Measurements from ENCODE around the gene C17orf67. TPM values are rescaled to one million over a fixed set of nuclear protein-coding genes. Genes with fewer than 3 reads are reported as not detected.
A peak's percentile ranks its signal among the peaks of the same experiment; 100 is the strongest.

Gene C17orf67
- polyA plus RNA-seq, 1 donor from 2014 or later = 0.15 TPM

DNA sequence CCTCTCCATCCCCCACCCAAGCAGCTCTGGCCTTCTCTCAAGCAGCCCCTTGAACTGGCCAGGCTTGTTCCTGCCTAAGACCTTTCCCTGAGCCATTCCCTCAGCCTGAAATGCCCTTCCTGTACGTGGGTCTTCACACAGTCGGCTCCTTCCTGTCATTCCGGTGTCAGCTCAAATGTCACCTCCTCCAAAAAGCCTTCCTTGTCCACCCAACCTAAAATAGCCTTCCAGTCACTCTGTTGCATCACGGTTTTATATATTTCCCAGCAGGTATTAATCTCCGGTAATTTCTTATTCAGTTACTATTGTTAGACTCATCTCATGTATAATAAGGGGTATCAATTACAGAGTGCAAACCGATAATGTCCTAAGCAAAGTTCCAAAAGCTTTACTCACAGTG is 51.8 kb downstream of the C17orf67 start:
- H3K27ac ChIP-seq (ENCODE audit: low read length) = no peak overlapping the region
- H3K4me2 ChIP-seq (ENCODE audit: low read length) = no peak overlapping the region
- H3K4me3 ChIP-seq (ENCODE audit: low read length) = no peak overlapping the region
- H3K36me3 ChIP-seq (ENCODE audit: insufficient read depth, low read length) = no peaks in the 10 kb centered on the region
- H3K9me2 ChIP-seq (ENCODE audit: insufficient read depth, low read length) = no peaks in the 10 kb centered on the region
- H3F3A ChIP-seq (ENCODE audit: insufficient read depth, low read length, poor library complexity, severe bottlenecking) = no peaks in the 10 kb centered on the region
- no peak overlapping the region for H3K9ac ChIP-seq (ENCODE audit: low read length)
- H2AFZ ChIP-seq (ENCODE audit: low read depth, low read length) = no peak overlapping the region
- H3K27me3 ChIP-seq (ENCODE audit: insufficient read depth, low read depth, low read length) = peaks cover 3% of the 10 kb centered on the region
- H3K79me2 ChIP-seq (replicated peaks; ENCODE audit: insufficient read depth, low read length) = no peaks in the 10 kb centered on the region
- H3K9me3 ChIP-seq (ENCODE audit: low read length) = no peaks in the 10 kb centered on the region
- TF ChIP-seq POLR2AphosphoS5 (IDR thresholded peaks at IDR 0.05) (no peak), RAD21 (conservative IDR thresholded peaks at IDR 0.05) (no peak), SMC3 (conservative IDR thresholded peaks at IDR 0.05; ENCODE audit: poor library complexity) (no peak), TAF1 (IDR thresholded peaks at IDR 0.05; ENCODE audit: low read depth) (no peak), EZH2 (IDR thresholded peaks at IDR 0.05; ENCODE audit: borderline replicate concordance, insufficient read depth, low read length, poor library complexity, severe bottlenecking) (no peak), MXI1 (conservative IDR thresholded peaks at IDR 0.05; ENCODE audit: poor library complexity, severe bottlenecking) (no peak), EP300 (conservative IDR thresholded peaks at IDR 0.05; ENCODE audit: poor library complexity, severe bottlenecking) (no peak)
- TF ChIP-seq, protein P1, sequence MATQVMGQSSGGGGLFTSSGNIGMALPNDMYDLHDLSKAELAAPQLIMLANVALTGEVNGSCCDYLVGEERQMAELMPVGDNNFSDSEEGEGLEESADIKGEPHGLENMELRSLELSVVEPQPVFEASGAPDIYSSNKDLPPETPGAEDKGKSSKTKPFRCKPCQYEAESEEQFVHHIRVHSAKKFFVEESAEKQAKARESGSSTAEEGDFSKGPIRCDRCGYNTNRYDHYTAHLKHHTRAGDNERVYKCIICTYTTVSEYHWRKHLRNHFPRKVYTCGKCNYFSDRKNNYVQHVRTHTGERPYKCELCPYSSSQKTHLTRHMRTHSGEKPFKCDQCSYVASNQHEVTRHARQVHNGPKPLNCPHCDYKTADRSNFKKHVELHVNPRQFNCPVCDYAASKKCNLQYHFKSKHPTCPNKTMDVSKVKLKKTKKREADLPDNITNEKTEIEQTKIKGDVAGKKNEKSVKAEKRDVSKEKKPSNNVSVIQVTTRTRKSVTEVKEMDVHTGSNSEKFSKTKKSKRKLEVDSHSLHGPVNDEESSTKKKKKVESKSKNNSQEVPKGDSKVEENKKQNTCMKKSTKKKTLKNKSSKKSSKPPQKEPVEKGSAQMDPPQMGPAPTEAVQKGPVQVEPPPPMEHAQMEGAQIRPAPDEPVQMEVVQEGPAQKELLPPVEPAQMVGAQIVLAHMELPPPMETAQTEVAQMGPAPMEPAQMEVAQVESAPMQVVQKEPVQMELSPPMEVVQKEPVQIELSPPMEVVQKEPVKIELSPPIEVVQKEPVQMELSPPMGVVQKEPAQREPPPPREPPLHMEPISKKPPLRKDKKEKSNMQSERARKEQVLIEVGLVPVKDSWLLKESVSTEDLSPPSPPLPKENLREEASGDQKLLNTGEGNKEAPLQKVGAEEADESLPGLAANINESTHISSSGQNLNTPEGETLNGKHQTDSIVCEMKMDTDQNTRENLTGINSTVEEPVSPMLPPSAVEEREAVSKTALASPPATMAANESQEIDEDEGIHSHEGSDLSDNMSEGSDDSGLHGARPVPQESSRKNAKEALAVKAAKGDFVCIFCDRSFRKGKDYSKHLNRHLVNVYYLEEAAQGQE (IDR thresholded peaks at IDR 0.05; ENCODE audit: borderline replicate concordance) = no peak
- TF ChIP-seq, protein P2, sequence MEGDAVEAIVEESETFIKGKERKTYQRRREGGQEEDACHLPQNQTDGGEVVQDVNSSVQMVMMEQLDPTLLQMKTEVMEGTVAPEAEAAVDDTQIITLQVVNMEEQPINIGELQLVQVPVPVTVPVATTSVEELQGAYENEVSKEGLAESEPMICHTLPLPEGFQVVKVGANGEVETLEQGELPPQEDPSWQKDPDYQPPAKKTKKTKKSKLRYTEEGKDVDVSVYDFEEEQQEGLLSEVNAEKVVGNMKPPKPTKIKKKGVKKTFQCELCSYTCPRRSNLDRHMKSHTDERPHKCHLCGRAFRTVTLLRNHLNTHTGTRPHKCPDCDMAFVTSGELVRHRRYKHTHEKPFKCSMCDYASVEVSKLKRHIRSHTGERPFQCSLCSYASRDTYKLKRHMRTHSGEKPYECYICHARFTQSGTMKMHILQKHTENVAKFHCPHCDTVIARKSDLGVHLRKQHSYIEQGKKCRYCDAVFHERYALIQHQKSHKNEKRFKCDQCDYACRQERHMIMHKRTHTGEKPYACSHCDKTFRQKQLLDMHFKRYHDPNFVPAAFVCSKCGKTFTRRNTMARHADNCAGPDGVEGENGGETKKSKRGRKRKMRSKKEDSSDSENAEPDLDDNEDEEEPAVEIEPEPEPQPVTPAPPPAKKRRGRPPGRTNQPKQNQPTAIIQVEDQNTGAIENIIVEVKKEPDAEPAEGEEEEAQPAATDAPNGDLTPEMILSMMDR (IDR thresholded peaks at IDR 0.05; ENCODE audit: poor library complexity, severe bottlenecking) = no peak
- H4K20me1 ChIP-seq (ENCODE audit: insufficient read depth) = no peaks in the 10 kb centered on the region

DNA sequence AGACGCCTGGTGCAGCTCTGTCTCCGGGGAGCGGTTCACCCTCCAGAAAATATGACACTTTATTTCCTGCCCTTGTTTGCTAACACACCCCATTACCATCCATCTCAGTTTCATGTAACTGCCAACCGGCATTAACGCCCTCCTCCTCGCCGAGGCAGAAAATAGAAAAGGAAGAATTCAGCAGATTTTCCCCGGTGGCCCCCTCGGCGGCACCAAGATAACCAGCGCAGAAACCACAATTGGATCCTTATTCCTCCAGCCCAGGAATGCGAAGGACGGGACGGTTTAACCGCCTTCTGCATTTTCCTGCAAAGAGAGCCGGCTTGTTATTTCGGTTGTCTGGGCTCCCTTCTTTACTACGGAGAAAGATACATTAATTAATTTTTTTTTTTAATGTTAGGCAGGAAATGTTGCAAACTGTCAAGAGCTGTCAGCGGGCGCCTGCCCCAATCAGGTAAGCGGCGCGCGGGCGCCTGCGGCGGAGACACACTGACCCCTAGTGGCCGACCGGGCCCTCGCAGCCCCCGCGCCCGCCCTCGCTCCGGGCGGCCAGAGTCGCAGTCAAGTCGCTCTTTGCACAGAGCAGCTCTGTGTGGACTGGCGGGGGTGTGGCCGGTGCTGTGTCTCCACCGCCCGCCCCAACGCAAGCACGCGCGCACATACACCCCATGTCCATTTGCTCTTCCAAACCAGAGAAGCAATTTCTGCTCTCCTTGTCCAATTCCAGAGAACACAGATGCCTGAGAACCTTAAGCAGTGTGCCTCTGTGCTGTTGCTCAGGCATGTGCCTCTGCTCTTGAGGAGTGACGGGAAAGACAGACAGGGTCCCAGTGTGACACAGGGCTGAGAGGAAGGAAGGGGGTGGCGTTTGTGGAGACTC is 53.6 kb downstream of the C17orf67 start:
- TF ChIP-seq TAF1 (IDR thresholded peaks at IDR 0.05; ENCODE audit: low read depth) (no peak), SMC3 (conservative IDR thresholded peaks at IDR 0.05; ENCODE audit: poor library complexity) (peak; percentile 76), MXI1 (conservative IDR thresholded peaks at IDR 0.05; ENCODE audit: poor library complexity, severe bottlenecking) (peak; percentile 35), RAD21 (conservative IDR thresholded peaks at IDR 0.05) (peak; percentile 86), EZH2 (IDR thresholded peaks at IDR 0.05; ENCODE audit: borderline replicate concordance, insufficient read depth, low read length, poor library complexity, severe bottlenecking) (no peak), EP300 (conservative IDR thresholded peaks at IDR 0.05; ENCODE audit: poor library complexity, severe bottlenecking) (peak; percentile 34), POLR2AphosphoS5 (IDR thresholded peaks at IDR 0.05) (no peak)
- TF ChIP-seq, protein P1 (IDR thresholded peaks at IDR 0.05; ENCODE audit: borderline replicate concordance) = peak; percentile 26
- TF ChIP-seq, protein P2 (IDR thresholded peaks at IDR 0.05; ENCODE audit: poor library complexity, severe bottlenecking) = peak; percentile 97
- peak overlapping the region; percentile 88 for H3K4me2 ChIP-seq (ENCODE audit: low read length)
- no peaks in the 10 kb centered on the region for H3F3A ChIP-seq (ENCODE audit: insufficient read depth, low read length, poor library complexity, severe bottlenecking)
- no peak overlapping the region for H3K27ac ChIP-seq (ENCODE audit: low read length)
- H3K9ac ChIP-seq (ENCODE audit: low read length) = peak overlapping the region; percentile 41
- no peaks in the 10 kb centered on the region for H4K20me1 ChIP-seq (ENCODE audit: insufficient read depth)
- no peaks in the 10 kb centered on the region for H3K79me2 ChIP-seq (replicated peaks; ENCODE audit: insufficient read depth, low read length)
- no peaks in the 10 kb centered on the region for H3K9me3 ChIP-seq (ENCODE audit: low read length)
- H2AFZ ChIP-seq (ENCODE audit: low read depth, low read length) = no peak overlapping the region
- H3K27me3 ChIP-seq (ENCODE audit: insufficient read depth, low read depth, low read length) = peaks cover 3% of the 10 kb centered on the region
- no peaks in the 10 kb centered on the region for H3K9me2 ChIP-seq (ENCODE audit: insufficient read depth, low read length)
- peak overlapping the region; percentile 67 for H3K4me3 ChIP-seq (ENCODE audit: low read length)
- no peaks in the 10 kb centered on the region for H3K36me3 ChIP-seq (ENCODE audit: insufficient read depth, low read length)

Data from neural cell (in vitro differentiated cells).